Suprapubic skin (tissue), 4 donors: ENCODE measurements around the gene CARD16. TPM values are rescaled to one million over a fixed set of nuclear protein-coding genes. Genes with fewer than 3 reads are reported as not detected.

Experiments used
- DNase-seq, 2 donors: peaks; one replicate each; pipeline ENCODE4 v3.0.0-alpha.2; 2019; ENCODE audit warnings: low spot score in 2 of 2
- H3K27ac ChIP-seq: fragments of 200-600 bp; sonication (generic); one replicate; pipeline ENCODE4 v1.5.1; 2019
- H3K27me3 ChIP-seq: fragments of 200-600 bp; sonication (generic); one replicate; pipeline ENCODE4 v1.5.1; 2019
- H3K36me3 ChIP-seq: fragments of 200-600 bp; sonication (generic); one replicate; pipeline ENCODE4 v1.5.1; 2019
- H3K4me1 ChIP-seq: fragments of 200-600 bp; sonication (generic); one replicate; pipeline ENCODE4 v1.5.1; 2019
- H3K4me3 ChIP-seq: fragments of 200-600 bp; sonication (generic); one replicate; pipeline ENCODE4 v1.5.1; 2019; ENCODE audit warnings: mild to moderate bottlenecking
- H3K9me3 ChIP-seq: fragments of 200-600 bp; sonication (generic); one replicate; pipeline ENCODE4 v1.5.1; 2019
- CTCF ChIP-seq, 2 donors: fragments of 200-600 bp in 1 of 2; fragments of 450-650 bp in 1 of 2; sonication (generic) in 1 of 2; IDR thresholded peaks; one replicate each; pipeline ENCODE4 v1.5.1; 2016 to 2019; ENCODE audit warnings: antibody characterized with exemption in 2 of 2, mild to moderate bottlenecking in 1 of 2, moderate library complexity in 1 of 2
- EP300 ChIP-seq: sonication (generic); formaldehyde crosslinking; IDR thresholded peaks from one replicate; pipeline ENCODE4 v1.6.1; 2017; ENCODE audit warnings: antibody characterized with exemption
- POLR2A ChIP-seq, 2 donors: fragments of 450-650 bp; IDR thresholded peaks; one replicate each; pipeline ENCODE4 v1.6.1; 2017; ENCODE audit warnings: antibody characterized with exemption in 2 of 2, mild to moderate bottlenecking in 2 of 2, moderate library complexity in 2 of 2
- POLR2AphosphoS5 ChIP-seq, 3 donors: sonication (generic); formaldehyde crosslinking; IDR thresholded peaks; one replicate each; pipeline ENCODE4 v1.6.1; 2017; ENCODE audit warnings: antibody characterized with exemption in 3 of 3
- WGBS: methylation state at CpG from one replicate; pipeline ENCODE4 v1.1.5; 2018; 5-methylcytosine and 5-hydroxymethylcytosine counted together
- total RNA-seq, 4 donors: library from RNA; depleted of rRNA; stranded (reverse); fragments of >200 nt; gene quantifications; one replicate each; pipeline ENCODE4 v1.1.0, GENCODE V29; 2016

The CARD16 gene
- total RNA-seq, 4 donors from 2014 or later, result 1.6 to 9.0 (median 3.5) TPM

GRCh38 chr11:105033781-105034180 is 11.4 kb downstream of the CARD16 start:
- H3K36me3 ChIP-seq, result peaks cover 22% of the 10 kb centered on the region
- H3K27ac ChIP-seq, result no peak overlapping the region
- TF ChIP-seq EP300 (no peak), POLR2A (IDR thresholded peaks at IDR 0.05) (no peak), POLR2AphosphoS5 (IDR thresholded peaks at IDR 0.05) (no peak), CTCF (IDR thresholded peaks at IDR 0.05) (no peak)
- H3K9me3 ChIP-seq, result no peaks in the 10 kb centered on the region
- DNase-seq, result no peak
- 56% methylated on average over 1 of the region's 1 CpG for WGBS
- no peaks in the 10 kb centered on the region for H3K27me3 ChIP-seq
- peak overlapping the region; percentile 45 for H3K4me3 ChIP-seq
- H3K4me1 ChIP-seq, result peaks cover 34% of the 10 kb centered on the region

GRCh38 chr11:105033343-105033742 is 11.8 kb downstream of the CARD16 start:
- H3K4me1 ChIP-seq, result peaks cover 34% of the 10 kb centered on the region
- DNase-seq, result no peak
- H3K4me3 ChIP-seq, result peak overlapping the region; percentile 45
- peaks cover 26% of the 10 kb centered on the region for H3K36me3 ChIP-seq
- H3K27ac ChIP-seq, result no peak overlapping the region
- TF ChIP-seq EP300 (no peak), CTCF (IDR thresholded peaks at IDR 0.05) (no peak), POLR2AphosphoS5 (IDR thresholded peaks at IDR 0.05) (no peak), POLR2A (IDR thresholded peaks at IDR 0.05) (no peak)
- H3K9me3 ChIP-seq, result no peaks in the 10 kb centered on the region
- WGBS, result 75% methylated on average over 3 of the region's 3 CpGs
- no peaks in the 10 kb centered on the region for H3K27me3 ChIP-seq

GRCh38 chr11:105032495-105032894 is 12.6 kb downstream of the CARD16 start:
- H3K4me1 ChIP-seq, result peaks cover 34% of the 10 kb centered on the region
- no peaks in the 10 kb centered on the region for H3K27me3 ChIP-seq
- no peak overlapping the region for H3K4me3 ChIP-seq
- 64% methylated on average over 2 of the region's 2 CpGs for WGBS
- no peak for DNase-seq
- no peak for TF ChIP-seq POLR2AphosphoS5 (IDR thresholded peaks at IDR 0.05)
- no peak for TF ChIP-seq CTCF (IDR thresholded peaks at IDR 0.05)
- no peak for TF ChIP-seq POLR2A (IDR thresholded peaks at IDR 0.05)
- no peak for TF ChIP-seq EP300
- H3K36me3 ChIP-seq, result peaks cover 33% of the 10 kb centered on the region
- no peak overlapping the region for H3K27ac ChIP-seq
- H3K9me3 ChIP-seq, result no peaks in the 10 kb centered on the region

GRCh38 chr11:105027678-105028077 is 17.5 kb downstream of the CARD16 start:
- Histone ChIP-seq H3K36me3 (peaks cover 48% of the 10 kb centered on the region), H3K9me3 (no peaks in the 10 kb centered on the region), H3K4me3 (no peak overlapping the region), H3K4me1 (peaks cover 8% of the 10 kb centered on the region), H3K27ac (no peak overlapping the region), H3K27me3 (no peaks in the 10 kb centered on the region)
- DNase-seq, result no peak
- TF ChIP-seq POLR2A (IDR thresholded peaks at IDR 0.05) (no peak), EP300 (no peak), POLR2AphosphoS5 (IDR thresholded peaks at IDR 0.05) (no peak), CTCF (IDR thresholded peaks at IDR 0.05) (no peak)
- 85% methylated on average over 3 of the region's 3 CpGs for WGBS

GRCh38 chr11:105024394-105024793 is 20.7 kb downstream of the CARD16 start:
- DNase-seq, result no peak
- Histone ChIP-seq H3K9me3 (no peaks in the 10 kb centered on the region), H3K27me3 (no peaks in the 10 kb centered on the region), H3K4me3 (no peak overlapping the region), H3K4me1 (no peaks in the 10 kb centered on the region), H3K27ac (no peak overlapping the region), H3K36me3 (peaks cover 30% of the 10 kb centered on the region)
- no peak for TF ChIP-seq POLR2A (IDR thresholded peaks at IDR 0.05)
- TF ChIP-seq EP300, result no peak
- TF ChIP-seq POLR2AphosphoS5 (IDR thresholded peaks at IDR 0.05), result no peak
- no peak for TF ChIP-seq CTCF (IDR thresholded peaks at IDR 0.05)
- 82% methylated on average over 1 of the region's 1 CpG for WGBS
